Activated CD4-positive, CD25-positive, alpha-beta regulatory T cell treated with anti-CD3 and anti-CD28 coated beads, Interleukin-2, amount 50 U/mL, for 24 hours (primary cell): ENCODE measurements around the gene CNTN5.
"Not testable (repeated sequence)": the region's sequence is repeated elsewhere in the genome, so short reads cannot be mapped to it uniquely, and the experiment has no call there.

Experiments
- ATAC-seq, 2 donors: fragments of 150-1000 bp; cut with Tn5 transposase; one replicate each; pipeline ENCODE4 v1.10.0; 2021; ENCODE audit warnings: mild to moderate bottlenecking in 1 of 2, moderate library complexity in 1 of 2

Gene CNTN5

DNA sequence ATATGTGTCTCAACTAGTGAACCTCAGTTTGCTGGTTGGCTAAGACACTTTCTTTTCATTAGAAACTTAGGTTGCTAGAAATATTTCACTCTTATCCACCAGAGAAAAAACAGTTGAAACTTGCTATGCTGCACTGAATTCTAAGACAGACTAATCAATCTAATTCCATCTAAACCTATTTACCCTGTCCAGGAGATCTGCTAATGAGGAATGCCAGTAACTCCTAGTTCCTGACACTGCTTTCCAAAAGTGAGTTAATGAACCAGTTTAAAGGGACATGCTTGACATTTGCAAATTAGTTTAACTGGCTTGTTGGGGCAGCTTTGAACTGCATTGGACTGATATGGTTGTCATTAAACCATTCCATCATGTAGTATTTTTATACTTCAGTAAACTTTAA, 258.5 kb downstream of the CNTN5 start:
- no peak for ATAC-seq

DNA sequence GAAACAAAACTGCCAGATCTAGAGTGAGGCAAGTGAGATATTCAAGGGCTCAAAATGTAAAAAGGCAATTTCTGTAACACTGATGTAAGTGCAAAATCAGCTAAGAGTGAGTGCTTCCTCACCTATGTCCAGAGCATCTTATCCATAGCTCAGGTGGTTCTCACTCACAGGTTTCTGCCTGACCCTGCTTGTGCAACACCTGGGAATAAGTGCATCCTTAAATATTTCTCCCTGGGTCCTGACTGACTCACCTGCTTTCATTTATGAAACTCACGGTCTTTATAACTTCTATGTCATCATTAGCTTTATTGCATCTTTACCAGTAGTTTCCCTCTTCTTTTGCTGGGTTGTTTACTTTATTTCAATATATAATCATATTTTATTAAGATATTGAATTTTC, 260.6 kb downstream of the CNTN5 start:
- no peak for ATAC-seq

DNA sequence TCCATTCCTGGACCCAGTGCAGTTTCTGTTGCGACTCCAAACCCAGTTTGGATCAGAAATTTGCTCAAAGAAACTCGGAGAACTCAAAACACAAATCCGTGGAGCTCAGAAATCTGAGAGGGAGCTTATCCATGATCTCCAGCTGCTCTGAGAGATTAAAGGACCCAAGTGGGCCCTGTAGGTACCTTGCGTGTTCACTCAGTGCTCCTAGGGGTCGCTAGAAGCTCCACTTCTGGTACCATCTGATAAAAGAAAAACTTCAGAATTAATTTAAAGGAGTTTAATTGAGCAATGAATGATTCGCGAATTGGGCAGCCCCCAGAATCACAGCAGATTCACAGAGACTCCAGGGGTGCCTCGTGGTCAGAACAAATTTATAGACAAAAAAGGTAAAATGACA, 277.2 kb downstream of the CNTN5 start:
- not testable (repeated sequence) for ATAC-seq

DNA sequence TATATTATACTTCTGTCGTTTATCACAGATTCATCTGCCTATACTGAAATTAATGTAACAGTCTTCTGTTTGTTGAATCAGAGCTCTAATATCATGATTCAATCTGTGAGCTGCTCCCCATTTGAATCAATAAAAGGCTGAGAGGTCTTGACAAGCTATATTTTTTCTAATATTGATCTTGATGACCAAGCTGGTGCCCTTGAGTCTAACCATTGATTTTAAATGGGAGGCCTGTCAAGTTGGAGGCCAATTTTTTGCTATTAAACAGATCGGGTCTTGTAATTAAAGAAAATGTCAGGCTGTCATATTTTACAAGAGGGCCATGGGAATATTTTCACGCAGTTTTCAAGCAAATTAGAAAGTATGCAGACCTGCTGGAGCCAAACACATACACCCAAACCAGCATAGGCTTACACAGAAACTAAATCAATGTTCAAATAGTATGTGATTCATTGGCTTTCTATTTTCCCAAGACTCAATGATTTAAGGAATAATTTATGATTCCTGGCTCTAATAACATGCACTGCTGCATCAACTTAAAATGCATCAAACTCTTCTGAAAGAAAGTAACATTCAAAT, 286.9 kb downstream of the CNTN5 start:
- no peak for ATAC-seq

DNA sequence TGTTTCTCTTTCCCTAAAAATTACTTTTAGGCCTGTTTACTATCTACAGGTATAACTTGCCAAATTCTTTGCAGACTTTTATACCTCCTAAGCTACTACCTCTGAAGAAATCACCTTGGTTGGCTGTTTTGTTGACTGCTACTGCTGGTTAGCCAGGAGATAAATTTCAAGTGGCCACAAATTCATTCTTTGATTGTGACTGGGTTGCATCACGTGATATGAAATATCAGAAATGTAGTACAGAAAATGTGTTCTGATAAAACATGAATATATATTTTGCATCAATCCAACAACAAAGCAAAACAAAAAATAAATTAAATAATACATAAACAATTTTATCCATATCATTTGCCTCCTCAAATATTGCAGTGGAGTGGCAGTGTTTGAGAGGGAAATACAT, 291.1 kb downstream of the CNTN5 start:
- no peak for ATAC-seq

DNA sequence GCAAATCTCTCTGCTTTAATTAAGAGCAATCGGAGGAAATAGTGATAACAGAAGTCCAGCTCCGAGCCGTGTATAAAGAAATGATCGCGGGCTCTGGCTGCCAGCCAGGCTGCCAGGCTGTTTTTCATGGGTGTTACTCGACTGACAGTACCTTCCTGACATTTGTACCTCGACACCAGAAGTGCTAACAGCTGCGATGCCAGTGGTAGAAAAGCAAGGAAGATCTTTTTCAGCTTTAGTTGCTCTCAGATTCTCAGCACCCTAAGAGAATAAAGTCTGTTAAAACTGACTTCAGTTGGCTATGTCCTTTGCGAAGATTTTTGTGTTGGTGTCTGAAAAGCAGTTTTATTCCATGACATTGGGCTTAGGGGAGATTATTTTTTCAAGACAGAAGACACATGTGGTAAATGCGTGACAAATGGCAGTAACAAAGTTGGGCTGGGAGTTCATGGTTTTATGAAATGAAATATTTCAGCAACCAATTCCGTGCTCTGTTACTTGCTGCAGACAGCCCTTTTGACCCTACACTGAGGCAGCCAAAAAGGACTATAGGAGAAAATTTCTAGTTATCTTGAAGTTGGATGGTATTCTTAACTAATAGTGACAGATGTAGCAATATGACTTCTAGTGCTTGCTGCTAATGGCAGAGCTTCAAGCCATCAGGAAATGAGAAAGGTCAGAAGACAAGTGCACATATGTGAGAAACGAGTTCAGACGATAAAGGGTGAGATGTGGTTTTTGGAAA, 296.2 kb downstream of the CNTN5 start:
- ATAC-seq = no peak

DNA sequence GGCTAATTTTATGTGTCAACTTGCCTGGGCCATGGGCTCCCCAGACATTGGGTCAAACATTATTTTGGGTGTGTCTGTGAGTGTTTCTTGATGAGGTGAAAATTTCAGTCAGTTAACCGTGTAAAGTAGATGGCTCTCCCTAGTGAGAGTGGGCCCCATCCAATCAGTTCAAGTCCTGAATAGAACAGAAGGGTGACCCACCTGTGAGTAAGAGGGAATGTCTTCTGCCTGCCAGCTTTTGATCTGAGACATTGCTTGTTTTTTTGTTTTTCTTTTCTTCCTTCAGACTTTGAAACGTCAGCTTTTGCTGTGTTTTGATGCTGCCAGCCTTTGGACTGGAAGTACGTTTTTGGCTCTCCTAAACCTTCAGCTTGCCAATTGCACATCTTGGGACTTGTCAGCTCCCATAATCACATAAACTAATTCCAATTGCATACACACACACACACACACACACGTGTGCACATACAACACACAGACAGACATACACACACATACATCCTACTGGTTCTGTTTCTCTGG, 300.1 kb downstream of the CNTN5 start:
- ATAC-seq = no peak

DNA sequence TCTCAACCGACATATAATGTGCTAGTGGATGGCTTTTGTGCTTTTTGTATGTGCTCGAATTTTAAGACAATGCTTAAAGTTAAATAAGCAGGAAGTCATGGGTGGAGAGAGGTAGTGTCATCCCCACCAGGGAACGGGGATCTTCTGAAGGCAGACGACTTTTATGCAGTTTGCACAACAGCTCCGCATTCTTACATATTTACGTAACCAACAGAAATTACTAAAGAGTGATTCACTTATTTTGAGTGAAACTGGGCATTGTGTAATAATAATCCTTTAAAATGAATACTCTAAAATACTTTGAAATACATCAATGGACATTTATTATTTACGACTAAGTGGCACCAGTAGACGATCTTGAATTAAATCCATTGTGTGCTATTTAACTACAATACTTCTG, 305.1 kb downstream of the CNTN5 start:
- ATAC-seq = no peak

DNA sequence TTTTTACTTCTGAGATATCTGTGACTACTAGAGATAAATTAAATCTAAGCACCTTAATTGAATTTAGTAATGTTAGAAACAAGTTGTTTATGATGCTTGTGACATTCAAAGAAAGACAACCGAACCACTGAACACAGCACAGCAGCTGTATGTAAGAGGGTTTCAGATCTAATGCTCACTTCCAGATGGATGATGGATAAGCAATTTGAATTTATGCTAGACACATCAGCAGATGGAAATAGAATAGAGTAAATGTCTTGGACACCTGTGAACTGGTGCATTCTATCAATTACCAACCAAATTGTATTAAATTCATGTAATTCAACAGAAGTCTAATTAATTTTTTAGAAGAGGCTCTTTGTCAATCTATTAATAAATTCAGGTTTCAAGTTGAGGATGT, 306.3 kb downstream of the CNTN5 start:
- ATAC-seq = no peak

DNA sequence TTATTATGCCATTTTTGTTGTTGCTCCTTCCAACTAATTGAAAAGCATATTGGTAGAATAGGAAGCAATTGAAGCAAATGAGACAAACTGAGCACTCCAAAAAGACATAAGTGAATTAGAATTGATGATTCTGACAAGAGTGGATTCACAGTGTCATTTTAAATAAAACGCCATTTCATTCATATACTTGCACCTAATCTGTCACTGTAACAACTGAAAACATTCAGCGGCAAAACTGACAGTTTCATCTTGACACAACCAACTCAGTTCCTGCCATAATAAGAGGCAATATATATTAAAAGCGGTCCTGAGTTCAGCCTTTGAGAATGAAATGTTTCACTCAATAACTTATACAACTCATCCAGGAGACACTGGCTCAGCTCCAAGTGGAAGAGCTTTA, 306.8 kb downstream of the CNTN5 start:
- ATAC-seq = no peak

DNA sequence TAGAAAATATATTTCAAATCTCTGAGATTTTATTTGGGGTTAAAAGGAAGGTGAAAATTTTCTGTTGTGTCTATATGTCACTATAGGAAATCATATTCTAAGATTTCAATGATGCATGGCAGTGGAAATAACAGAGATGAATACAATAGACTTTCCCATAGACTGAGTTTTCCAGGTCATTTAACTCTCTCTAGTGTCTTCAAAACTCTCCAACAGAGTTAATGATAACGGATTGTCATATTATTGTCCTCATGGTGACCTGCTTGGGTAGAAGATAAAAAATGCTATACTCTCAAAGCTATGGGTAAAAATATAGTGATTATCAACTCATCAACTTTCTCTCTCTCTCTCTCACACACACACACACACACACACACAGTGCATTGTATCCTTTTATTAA, 312.9 kb downstream of the CNTN5 start:
- no peak for ATAC-seq

DNA sequence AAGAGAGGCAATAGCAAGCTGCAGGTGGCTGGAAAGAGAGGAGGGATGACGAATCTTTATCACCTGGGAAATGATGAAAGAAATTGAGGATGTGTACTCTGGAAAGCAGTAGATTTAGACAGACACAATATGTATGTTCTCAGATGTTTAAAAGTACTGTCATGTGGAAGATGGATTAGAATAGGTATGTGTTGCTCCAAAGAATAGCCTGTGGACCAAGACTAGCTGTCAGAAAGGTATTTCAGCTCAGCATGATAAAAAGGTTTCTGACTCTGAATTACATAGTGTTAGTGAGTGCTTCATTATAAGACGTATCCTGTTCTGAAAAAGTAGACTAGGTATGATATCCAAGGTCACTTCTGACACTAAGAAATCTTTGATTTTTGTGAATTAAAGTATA, 322.4 kb downstream of the CNTN5 start:
- no peak for ATAC-seq

DNA sequence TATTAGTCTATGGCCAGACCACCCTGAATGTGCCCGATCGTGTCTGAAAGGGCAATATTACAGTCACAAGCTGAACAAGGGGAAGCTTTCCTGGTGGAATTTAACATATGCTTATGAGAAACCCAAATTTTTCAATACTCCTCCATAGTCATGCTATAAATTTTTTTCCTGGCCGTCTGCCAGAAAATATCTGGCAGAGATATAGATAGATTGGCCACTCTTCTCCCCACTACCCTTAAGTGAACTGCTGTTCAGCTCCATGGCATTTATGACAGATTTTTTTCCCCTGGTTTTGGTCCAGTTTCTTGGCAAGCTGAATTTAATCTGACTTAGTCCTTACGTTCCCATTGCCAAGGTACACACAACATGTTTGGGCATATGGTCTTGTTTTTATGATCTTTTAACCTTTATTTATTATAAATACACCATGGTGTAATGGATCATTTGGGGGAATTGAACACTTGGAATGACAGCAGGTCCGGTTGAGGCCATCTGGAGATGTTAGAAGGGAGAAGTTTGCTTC, 328.5 kb downstream of the CNTN5 start:
- ATAC-seq = no peak

DNA sequence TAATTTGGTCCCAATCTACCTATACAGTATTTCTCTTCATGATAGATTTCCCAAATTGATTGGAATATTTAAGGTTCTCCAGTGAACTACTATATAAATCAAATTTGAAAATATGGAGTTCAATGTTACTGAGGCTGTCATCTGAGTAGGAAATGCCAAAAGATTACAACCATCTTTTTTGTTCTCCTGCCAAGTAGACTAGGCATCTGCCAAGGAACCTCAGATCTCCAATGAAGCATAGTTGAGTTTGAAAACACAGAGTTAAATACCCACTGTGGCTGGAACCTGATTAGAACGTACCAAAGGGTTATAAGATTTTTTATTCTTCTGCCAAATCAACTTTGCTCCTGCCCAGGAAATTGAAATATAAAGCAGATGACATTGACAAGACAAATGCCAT, 330.9 kb downstream of the CNTN5 start:
- no peak for ATAC-seq

DNA sequence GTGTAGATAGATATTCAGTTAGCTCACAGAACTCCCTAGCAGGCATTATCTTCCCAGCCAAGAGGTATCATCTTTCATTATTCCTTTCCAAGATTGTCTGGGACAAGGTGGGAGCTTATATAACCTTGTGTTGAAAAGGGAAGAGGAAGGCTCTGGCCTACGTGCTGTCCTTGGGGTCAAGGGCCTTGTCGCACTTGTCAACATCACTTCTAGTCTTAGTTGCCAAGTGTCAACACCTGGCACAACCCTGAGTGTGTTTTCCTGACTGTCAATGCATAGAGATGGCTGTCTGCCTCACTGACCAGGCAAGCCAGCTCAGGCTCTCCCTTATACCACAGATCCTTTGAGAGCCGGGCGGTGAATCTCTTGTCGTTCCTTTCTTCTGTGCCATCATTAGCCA, 331.9 kb downstream of the CNTN5 start:
- ATAC-seq = no peak

DNA sequence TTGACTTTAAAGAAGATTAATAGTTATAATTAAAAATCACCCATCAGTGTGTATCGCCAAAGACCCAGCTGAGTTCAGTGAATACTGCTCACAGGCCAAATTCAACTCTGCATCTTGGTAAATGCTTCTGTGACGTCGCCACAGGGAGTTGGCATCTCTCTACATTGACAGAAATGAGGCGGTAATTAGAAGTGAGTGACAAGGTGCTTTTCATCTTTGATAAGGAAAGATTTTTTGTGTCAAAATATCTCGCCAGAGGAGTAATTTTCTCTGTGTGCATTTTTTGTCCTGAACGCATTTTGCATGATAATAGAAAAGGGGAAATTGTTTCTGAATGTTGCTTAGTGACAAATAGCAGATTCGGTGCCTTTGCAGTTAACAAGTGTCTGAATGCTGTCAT, 345.8 kb downstream of the CNTN5 start:
- no peak for ATAC-seq

DNA sequence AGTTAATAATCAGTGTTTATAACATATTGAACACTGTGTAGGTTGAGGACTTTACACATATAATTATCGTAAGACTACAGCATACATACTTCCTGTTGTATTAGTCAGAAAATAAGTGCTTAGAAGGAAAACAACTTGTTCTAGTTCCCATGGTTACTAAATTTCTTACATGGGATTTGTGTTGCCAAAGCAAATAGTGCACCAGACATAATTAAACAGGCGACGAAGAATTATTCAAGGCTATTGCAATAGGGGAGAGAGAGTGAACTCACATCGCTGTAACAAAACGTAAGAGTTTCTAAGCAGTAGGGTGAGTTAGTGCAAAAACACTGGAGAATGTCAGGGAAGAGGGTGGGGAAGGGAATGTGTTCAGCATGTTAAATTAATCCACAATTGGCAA, 347.8 kb downstream of the CNTN5 start:
- ATAC-seq = no peak

DNA sequence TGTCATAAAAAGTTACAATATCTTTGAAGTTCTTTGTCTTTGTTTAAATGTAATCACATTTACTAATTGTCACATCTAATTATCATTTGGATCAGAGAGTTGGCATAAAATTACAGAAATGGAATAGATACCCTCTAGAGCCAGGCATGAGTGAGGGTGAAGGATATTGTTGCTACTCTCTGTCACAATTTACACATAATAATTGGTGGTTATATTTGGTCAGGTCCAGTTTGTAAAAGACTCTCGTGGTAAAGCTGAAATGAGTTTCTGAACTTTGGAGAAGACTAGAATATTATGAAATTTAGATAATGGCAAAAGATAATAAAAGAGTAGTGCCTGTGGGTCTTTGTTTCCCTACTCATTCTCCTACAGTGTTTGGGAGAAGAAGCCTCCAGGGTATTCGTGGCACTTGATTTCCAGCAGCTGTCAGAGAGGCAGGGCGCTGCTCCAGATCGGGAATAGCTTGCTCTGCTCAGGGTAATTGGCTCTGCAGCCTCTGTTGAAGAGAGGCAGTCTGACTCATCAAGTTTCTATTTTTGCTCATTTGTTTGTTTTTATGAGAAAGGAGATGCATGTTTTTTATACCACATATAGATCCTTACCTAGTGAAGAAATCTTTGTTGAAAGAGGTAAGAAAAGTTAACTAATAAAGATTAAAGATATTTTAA, 349.9 kb downstream of the CNTN5 start:
- ATAC-seq = no peak

DNA sequence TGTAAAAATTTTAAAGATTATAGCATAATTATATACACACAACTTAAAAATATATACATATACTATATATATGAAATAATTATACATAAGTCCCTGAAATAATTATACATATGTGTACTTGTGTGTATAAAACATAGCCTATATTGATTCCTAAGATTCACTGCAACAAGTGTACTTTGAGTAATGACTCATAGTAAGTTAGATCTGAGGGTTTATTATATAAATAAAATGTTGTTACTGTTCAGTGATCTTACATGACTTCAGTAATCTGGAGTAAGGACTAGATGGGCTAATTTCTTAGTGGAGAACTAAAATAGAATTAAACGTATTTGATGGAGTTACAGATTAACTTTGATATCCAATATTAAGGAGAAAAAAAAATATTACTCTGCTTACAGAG, 350.5 kb downstream of the CNTN5 start:
- ATAC-seq = no peak

DNA sequence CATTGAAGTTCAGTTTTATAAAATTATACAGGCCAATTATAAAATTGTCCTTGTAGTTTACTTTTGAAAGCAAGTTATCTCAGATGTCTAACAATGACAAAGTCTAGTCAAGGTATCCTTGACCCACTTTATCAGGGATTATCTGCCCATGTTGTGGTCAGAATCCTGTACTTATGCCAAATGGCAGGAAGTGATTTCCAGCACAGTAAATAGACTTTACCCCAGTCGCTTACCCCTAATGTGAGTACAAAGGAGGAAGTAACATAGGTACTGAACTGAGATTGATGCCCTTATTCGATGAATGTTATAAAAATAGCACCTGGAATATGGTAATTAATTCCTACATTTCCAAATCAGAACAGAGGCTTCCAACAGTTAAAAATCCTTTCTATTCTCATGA, 355.7 kb downstream of the CNTN5 start:
- no peak for ATAC-seq

DNA sequence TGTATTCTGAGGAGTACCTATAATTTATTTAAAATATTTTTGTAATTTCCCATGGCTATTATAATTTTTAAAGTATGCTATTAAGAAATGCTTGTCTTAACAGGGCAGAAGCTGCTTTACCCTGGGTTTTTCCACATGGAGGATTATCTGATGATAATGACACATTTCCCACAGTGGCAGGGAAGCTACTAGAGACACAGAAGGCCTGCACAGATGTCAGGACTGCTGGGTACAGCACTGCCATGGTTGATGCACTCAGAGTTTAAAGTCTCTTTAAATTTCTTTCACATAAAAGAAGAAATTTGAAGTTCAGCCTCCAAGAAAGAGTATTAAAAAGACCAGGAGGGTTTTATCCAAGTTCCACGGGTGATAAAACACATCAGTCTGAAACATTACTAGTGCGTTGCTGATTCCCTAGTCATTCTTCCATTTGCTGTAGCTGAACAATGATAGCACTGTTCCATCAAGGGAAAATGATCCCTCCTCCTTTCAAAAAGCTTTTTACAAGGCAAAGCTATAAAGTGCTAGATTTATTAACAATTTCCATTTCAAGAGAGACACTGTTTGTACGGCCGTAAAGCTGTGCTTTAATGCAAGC, 363.0 kb downstream of the CNTN5 start:
- ATAC-seq = no peak

DNA sequence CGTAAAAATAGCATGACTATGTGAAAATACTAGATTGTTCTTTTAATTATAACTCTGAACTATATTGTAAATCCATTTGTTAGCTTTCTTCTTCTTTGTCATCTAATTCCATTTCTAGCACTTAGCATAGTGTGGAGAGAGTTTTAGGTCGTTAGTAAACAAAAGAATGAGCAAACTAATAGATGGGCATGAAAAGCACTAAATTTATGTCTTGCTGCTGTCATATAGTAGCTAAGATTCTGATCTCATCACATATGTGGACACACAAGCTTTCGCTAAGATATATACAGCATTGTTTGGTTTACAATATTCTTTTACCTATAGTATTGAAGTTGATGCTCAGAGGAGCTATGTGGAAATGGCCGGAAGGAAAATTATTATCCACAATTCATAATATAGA, 370.5 kb downstream of the CNTN5 start:
- no peak for ATAC-seq

DNA sequence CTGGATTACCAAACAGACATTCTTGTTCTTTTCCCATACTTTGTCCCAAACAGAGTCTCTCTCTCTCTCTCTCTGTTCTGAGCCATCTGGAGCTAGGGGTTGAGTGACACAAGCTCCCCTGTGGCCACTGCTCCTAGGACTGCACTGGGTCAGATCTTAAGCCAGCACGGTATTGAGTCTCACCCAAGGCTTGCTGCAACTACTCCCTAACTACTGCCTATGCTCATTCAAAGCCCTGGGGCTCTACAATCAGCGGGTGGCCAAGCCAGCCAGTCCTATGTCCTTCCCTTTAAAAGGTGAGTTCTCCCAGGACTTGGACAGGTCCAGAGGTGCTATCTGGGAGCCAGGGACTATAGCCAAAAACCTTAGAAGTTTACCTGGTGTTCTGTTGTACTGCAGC, 385.6 kb downstream of the CNTN5 start:
- no peak for ATAC-seq

DNA sequence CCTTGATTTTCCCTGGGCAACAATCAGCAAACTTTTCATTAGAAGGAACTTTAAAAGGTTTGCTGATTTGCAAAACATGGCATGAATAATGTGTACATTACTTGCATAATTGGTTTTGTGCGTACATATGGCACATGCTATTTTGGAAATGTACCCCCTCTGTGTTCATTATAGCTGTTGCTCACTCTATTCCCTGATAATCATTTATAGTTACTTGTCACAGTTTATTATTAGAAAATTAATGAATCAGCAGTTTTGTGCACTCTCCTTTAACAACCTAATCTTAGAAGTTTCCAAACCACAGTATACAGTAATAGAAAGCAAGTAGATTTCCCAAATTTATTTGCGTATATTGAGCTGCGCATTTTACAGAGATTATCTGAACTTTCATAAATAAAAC, 389.9 kb downstream of the CNTN5 start:
- ATAC-seq = no peak
